Sigmoid colon (tissue), 4 donors: ENCODE data around the gene ASXL1.

Source experiments
- EP300 ChIP-seq, 4 donors: sonication (generic); formaldehyde crosslinking; IDR thresholded peaks; one replicate each; pipeline ENCODE4 v1.6.1; 2017; ENCODE audit warnings: antibody characterized with exemption in 4 of 4
- POLR2A ChIP-seq, 2 donors: fragments of 450-650 bp; IDR thresholded peaks; one replicate each; pipeline ENCODE4 v1.6.1; 2016; ENCODE audit warnings: antibody characterized with exemption in 2 of 2, mild to moderate bottlenecking in 2 of 2, moderate library complexity in 2 of 2
- POLR2AphosphoS5 ChIP-seq, 4 donors: sonication (generic); formaldehyde crosslinking; IDR thresholded peaks; one replicate each; pipeline ENCODE4 v1.6.1; 2017; ENCODE audit warnings: antibody characterized with exemption in 4 of 4
- TF ChIP-seq, protein P1 (sequence below), 4 experiments: fragments of 450-650 bp in 3 of 4; fragments of 200-600 bp in 1 of 4; IDR thresholded peaks; one replicate each; pipeline ENCODE4 v1.5.1; 2016 to 2019; ENCODE audit warnings: antibody characterized with exemption in 4 of 4, mild to moderate bottlenecking in 3 of 4, moderate library complexity in 2 of 4

DNA sequence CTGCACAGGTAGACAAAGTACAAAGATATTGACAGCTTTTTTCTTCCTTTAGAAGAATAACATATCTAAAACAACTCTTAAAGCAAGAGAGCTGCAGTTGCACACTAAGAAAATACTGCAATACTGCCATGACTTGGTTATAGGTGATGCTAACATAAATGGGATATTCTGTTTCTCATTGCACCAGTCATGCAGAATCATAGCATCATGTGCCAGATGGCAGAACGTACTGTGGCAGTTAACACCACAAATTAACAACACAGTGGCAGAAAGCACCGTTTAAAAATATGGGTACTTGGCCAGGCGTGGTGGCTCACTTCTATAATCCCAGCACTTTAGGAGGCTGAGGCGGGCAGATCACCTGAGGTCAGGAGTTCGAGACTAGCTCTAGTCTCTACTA is 7.4 kb downstream of the ASXL1 start:
- TF ChIP-seq, protein P1, sequence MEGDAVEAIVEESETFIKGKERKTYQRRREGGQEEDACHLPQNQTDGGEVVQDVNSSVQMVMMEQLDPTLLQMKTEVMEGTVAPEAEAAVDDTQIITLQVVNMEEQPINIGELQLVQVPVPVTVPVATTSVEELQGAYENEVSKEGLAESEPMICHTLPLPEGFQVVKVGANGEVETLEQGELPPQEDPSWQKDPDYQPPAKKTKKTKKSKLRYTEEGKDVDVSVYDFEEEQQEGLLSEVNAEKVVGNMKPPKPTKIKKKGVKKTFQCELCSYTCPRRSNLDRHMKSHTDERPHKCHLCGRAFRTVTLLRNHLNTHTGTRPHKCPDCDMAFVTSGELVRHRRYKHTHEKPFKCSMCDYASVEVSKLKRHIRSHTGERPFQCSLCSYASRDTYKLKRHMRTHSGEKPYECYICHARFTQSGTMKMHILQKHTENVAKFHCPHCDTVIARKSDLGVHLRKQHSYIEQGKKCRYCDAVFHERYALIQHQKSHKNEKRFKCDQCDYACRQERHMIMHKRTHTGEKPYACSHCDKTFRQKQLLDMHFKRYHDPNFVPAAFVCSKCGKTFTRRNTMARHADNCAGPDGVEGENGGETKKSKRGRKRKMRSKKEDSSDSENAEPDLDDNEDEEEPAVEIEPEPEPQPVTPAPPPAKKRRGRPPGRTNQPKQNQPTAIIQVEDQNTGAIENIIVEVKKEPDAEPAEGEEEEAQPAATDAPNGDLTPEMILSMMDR (IDR thresholded peaks at IDR 0.05) = no peak
- no peak for TF ChIP-seq POLR2A (IDR thresholded peaks at IDR 0.05)
- no peak for TF ChIP-seq POLR2AphosphoS5 (IDR thresholded peaks at IDR 0.05)
- TF ChIP-seq EP300 (IDR thresholded peaks at IDR 0.05) = no peak
